NCI-H1417 (cell line): ENCODE data around the gene OPA3.
A peak's percentile ranks its signal among the peaks of the same experiment; 100 is the strongest.

Experiments used
- DNase-seq, 3 experiments: peaks; one replicate each; lab custom pipeline; 2025; lab: John Stamatoyannopoulos, UW

The OPA3 gene

DNA sequence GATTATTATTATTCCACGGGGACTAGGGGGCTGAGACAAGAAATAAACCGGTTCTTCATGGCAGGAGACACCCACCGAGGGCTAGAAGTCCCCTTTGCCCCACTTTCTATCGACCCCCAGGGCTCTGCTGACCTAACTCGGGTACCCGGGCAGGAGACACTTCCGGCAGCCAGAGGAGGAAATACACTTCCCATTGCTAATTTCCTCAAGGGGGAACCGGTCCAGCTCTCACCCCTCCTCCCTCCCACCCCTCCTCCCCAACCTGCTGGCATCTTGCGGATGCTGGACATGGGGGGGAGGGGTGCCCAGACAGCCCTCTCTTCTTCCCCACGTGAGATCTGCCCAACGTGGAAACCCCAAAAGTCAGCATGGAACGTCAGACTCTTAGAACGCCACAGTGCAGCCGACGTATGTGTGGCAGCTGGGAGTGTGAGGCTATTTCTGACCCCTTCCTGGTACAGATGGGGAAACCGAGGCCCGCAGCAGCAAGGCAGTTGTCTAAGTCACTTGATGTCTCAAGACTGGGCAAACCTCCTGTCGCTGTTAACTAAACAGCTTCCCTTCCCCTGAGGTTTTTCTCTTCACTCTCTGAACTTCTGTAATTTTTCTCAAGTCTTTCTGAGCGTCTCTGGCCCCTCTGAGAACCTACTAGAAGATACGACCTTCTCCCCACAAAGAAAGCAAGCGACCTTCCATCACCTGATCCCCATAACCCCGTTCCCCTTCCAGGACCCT is 13.8 kb upstream of the OPA3 start:
- DNase-seq, result peak in 2 of 3 experiments; percentile 16 to 27

DNA sequence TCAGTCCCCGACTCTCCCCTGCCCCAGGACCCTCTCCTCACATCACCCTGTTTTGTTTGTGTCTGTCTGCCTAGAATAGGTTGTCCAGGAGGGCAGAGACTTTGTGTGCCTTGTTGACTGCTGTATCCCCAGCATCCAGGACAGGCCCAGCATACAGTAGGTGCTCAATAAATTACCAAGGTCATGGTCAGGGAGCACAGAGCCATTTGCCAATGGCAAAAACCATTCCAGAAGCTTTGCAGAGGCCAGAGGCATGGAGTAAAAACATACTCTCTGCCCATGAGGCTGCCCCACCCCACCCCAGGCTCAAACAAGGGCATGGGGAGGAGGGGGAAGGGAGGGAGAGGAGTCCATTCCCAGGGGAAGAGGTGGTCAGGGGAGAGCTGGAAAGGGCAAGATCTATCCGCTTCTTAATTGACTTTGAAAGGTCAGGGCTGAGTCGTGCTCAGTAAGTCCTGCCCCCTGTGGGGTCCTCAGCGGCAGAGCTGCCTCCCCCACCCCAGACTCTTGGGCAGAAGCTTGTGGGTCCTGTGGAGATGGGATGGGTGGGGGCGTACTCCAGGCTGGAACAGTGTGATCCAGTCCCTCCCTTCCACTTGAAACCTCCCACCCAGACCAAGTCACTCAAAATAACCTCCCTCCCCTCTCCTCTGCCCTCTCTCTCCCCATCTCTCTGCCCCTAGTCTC is 13.0 kb upstream of the OPA3 start:
- DNase-seq, result no peak

DNA sequence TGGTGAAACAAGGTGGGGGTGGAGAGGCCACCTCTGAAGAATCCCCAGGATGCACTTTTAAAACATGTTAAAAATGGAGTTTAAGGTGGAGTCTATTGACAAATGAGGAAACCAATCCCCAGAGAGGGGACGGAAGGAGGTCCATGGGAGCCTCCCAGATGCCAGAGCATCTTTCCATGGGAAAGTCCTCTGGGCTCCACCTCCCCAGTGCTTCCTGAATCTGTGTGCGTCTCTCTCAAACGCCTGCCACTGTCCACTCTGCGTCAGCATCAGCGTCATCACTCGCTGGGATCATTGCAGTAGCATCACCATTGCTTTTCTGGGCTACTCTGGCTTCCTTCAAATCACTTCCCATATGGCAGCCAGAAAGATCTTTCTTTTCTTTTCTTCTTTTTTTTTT is 11.2 kb upstream of the OPA3 start:
- no peak for DNase-seq

DNA sequence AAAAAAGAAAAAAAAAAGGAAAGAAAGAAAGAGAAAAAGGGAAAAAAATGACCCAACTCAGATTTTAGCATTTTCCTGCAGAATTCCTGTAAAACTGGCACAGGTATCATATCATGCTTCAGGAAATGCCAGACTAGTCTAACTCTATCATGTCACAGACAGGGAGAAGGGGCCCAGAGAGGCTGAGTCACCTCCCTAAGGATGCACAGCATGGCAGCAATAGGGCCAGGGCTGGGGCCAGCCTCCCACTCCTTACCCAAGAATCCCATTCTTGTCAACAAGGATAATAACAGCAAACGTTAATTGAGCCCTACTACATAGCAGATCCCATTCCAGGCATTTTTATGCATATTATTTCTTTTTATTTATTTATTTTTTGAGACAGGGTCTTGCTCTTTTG is 8.9 kb upstream of the OPA3 start:
- no peak for DNase-seq

DNA sequence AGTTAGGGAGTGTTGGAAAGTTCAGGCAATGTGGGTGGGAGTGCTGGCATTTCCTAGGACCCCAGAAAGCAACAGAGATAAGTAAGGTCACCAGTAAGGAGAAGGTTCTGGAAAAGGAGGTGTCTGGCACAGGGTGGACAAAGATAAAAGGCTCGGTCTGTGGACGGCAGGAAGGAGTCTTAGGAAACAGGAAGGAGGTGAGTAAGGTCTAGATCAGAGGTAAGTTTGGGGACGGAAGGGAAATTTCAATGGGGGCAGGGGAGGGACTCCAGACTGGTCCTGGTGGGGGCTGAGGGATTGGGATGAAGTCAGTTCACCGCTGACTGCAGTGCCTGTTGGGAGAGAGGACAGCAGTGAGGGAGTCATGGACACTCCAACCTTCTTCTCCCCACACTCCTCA is 7.8 kb upstream of the OPA3 start:
- DNase-seq, result no peak

DNA sequence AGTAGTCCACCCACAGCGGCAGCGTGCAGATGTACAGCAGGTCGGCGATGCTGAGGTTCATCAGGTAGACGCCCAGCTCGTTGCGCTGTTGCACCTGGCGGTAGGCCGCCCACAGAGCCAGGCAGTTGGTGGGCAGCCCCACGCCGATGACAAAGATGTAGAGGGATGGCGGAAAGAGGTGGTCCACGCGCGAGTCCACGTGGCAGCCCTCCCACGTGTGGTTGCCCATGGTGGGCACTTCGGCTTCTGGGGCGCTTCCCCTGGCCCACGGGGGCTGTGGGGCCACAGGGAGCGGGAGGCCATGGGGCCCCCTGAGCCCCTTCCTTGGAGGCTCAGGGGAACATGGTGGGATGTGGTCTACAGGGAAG is 7.0 kb upstream of the OPA3 start:
- no peak for DNase-seq

DNA sequence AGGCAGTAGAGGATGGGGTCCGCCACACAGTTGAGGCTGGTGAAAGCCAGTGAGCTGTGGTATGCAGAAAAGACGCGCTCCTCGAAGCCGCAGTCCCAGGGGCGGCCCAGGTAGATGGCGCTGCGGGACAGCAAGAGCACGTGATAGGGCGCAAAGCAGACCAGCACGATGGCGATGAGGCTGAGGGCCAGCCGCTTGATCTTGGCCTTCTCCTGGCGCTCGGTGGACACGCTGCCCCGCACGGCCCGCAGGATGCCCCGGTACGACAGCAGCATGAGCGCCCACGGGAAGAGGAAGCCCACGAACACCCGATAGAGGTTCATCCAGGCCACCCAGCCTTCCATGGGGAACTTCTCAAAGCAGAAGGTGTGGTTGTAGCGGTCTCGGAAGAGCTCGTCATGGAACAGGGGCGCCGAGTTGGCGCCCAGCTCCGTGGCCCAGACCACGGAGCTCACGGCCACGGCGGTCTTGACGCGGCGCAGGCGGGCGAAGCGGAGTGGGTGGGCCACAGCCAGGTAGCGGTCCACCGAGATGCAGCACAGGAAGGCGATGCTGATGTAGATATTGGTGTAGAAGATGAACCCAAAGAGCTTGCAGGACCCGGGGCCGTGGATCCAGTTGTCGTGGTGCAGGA is 6.5 kb upstream of the OPA3 start:
- peak in 2 of 3 experiments; percentile 4 to 57 for DNase-seq

DNA sequence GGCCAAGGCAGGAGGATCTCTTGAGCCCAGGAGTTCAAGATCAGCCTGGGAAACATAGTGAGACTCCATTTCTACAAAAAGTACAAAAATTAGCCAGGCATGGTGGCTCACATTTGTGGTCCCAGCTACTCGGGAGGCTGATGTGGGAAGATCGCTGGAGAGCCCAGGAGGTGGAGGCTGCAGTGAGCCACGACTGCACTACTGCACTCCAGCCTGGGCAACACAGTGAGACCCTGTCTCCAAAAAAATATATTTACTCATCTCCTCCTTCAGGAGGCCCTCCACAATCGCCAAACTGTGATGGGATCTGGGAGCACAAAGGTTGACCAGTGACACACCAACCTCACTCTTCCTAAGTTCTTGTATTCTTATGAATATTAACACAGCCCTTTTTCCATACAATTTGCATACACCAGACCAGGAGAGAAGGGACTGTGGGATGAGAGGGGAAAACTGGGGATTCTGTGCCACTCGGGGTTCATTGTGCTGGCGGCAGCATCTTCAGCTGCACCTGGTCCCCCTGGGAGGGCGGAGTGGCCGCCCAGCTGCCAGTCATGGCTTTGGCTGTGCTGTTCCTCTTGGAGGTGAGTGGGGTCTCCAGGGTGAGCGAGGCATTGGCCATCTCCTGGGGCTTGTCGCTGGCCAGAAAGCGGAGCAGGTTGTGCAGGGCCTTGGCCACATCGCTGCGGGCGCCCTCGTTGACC is 5.8 kb upstream of the OPA3 start:
- no peak for DNase-seq

DNA sequence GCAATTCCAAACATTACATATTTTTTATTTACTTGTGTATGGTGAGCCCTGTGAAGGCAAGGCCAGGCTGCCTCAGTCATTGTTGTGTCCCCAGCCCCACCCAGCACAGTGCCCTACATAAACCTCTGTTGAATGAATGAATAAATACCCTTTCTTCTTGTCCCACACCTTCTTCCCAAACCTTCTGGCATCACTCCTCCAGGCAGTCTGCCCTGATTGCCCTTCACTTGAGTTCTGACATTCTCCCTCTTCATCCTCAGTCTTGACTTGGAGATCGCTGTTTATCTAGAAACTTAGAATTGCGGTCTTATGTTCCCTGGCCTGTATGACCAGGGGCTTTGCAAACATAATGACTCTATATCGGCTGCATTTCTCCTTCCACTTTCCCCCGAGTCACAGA is 5.2 kb upstream of the OPA3 start:
- no peak for DNase-seq

DNA sequence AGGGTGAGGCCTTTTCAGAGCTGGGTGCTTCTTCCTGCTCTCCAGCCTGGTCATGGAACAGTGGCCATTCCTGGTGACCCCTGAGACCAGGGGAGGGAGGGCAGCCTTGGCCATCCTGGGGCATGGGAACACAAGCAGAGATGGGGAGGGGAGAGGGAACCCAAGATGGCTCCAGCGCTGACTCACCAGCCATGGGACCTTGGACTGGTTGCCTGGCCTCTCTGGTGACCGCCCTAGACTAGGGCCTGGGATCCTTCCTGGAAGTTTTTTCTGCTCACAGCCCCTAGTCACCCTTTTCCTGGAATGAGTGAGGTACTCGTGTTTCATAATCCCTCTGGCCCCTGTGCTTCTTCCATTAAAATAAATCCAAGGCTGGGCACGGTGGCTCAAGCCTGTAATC is 3.3 kb upstream of the OPA3 start:
- DNase-seq, result no peak

DNA sequence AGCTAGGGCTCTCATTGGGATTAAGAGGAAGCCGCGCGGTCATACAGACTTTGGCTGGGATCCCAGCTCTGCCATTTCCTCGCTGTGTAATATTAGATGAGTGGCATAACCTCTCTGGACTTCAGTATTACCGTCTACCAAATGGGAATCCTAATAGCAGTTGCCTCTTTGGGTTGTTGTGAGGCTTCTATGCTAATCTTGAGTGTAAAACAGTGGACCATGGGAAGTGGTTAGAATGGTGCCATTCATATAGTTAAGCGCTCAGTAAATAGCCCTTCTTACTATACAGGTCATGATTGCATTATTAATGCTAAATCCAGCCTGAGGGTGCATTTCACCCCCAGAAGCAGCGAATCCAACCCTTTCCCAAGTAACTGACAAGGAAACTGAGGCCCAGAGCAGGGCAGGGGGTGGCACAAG is 566 bp upstream of the OPA3 start:
- DNase-seq, result no peak

DNA sequence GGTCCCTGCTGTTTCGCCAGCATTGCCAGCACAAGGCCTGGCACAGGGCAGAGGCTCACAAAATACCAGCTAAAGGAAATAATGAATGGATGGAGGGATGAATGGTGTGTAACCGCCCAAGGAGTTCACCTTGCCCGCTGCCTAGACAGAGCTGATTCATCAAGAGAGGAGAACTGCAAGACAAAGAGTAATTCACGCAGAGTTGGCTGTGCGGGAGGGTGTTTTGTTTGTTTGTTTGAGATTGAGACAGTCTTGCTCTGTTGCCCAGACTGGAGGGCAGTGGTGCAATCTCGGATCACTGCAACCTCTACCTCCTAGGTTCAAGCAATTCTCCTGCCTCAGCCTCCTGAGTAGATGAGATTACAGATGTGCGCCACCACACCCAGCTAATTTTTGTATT is 3.0 kb downstream of the OPA3 start:
- DNase-seq, result no peak

DNA sequence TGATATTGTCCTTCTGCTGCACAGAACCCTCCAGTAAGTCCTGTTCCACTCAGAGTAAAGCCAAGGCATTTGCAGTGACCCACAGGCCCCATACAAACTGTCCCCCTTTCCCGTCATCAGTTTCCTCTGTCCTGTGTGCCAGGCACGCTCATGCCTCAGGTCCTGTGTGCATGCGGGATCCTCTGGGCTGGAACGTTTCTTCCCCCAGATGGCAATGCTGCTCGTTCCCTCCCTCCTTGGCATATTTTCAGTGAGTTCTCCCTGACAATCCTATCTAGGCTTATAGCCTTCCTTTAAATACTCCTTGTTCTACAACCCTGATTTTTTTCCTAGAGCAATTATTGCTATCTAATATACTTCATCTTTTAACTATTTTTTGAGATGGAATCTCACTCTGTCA is 5.7 kb downstream of the OPA3 start:
- DNase-seq, result no peak

DNA sequence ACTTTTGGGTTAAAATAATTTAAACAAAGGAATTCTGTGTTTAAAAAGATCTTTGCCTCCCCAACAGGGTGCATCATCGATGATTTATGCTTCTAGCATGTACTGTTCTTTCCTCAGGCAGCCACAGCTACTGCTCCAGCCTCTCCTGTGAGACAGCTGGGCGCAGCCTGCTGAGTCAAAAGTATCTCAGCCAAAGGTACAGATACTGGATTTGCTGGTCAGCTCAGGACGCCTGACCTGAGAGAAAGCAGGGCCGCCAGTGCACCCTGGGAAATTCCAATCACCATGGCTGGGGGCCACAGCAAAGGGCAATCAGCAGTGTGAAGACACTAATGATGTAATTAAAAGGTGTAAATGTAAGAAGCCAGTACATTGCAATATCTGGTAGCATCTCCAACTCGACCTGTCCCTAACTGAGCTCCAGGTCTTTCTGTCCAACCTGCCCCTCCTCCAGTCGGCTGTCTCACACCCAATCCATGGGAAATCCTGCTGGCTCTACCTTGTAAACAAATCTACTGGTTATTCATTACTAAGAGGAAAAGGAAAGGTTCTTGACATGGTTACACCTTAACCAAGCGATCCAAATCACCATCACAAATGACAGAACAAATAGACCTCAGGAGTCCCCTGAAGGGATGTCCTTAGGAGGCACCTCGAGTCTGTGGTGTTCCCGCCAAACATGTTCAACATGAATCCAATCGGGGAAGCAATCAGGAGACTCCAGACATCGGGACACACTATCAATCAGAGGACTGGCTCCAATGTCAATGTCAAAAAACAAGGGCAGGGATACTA is 7.3 kb downstream of the OPA3 start:
- no peak for DNase-seq

DNA sequence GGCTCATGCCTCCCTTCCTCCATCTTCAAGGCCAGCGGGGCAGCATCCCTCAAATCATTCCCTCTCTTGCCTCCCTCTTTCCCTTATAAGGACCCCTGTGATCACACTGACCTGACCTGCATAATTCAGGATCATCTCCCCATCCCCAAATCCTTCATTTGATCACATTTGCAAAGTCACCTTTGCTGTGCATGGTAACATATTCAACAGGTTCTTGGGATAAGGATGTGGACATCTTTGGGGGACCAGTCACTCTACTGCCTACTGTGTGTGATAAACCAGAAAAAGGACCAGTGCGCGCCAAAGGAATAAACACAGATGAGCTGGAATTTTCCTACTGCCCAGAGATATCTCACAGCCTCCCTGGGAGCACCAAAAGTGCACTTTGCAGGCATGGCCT is 7.9 kb downstream of the OPA3 start:
- DNase-seq, result no peak

DNA sequence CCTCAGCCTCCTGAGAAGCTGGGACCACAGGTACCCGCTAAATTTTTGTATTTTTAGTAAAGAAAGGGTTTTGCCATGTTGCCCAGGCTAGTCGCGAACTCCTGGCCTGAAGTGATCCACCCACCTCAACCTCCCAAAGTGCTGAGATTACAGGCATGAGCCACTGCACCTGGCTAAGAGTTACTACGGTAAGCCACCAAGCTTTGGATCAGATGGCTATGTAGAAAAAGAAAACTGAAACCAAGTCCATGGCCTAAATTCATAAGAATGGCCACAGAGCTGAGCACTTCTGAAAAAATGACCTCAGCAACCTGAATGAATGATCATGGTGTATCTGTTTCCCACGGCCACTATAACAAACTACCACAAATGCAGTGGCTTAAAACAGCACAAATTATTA is 9.4 kb downstream of the OPA3 start:
- DNase-seq, result no peak

DNA sequence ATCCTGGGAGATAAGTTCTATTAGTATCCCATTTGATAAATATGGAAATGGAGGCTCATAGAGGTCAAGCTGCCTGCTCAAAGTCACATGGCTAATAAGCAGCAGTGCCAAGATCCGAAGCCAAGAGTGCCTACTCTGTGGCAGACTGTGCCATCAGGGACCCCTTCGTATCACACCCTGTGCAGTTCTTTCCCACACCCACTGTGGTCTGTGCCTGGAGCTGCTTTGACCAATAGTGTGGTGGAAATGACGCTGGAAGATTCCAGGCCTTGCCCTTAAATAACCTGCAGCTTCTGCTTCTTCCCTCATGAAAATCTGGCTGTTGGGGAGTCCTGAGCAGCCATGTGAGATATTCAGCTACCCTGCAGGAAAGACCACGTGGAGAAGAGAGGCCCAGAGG is 10.1 kb downstream of the OPA3 start:
- DNase-seq, result no peak

DNA sequence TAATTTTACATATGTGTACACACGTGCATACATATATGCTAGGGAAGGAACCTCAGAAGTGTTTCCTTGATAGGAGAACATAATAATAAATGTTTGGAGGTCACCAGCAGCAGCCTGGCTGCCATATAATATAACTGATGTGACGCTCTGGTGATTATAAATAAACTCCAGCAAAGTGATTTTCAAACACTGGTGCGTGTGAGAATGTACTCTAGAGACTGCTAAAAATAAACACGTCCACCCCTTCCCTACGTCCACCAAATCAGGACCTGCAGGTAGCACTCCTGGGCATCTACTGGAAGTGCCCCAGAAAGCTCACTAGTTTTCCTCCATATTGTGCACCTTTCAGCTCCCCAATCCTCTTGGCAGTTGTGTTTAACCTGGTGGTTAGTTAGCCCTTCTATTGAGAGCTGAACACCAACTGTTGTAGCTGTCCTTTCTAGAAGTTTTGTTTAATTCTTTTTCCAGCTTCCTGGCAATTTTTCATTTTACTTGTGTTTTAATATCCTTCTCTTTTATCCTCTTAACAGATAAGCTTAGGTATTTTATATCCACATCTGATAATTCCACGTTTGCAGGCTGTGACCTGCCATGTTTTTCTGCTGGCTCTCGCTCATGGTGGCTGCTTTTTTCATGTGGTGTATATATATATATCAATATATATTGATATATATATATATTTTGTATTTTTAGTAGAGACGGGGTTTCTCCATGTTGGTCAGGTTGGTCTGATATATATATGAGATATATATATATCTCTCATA is 13.0 kb downstream of the OPA3 start:
- DNase-seq, result no peak

DNA sequence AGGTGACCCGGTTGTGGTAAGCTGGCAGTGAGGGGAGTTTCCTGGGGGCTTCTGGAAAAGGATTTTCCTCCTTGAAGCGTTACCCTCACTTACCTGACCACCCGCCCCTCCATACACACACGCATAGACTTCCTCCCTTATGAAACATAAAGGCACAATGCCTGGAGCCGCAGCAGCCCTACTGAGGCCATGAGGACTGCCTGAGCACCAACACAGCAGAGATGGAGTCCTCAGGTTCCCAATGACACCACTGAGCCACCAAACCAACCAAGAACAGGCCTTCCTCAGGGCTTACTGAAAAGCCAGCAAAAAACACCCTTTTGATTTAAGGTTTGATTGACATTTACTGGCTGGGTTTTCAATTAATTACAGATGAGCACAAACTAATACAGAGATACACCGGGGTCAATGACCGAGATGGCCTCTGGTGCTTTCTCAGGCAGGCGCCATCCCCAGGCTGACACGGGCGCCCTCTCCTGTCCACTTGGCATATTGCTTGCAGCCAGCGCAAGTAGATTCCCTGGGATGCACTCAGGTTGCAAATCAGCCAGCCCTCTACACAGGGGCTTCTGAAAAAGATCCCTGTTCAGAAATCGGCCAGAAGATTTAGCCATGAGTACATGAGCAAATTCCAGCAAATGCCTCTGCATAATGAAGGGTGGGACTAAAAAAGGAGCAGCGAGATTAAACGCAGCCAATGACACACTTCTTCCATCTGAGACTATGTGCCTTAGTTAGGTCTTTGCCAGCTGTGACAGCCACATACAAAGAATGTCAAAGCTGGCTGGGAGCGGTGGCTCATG is 14.8 kb downstream of the OPA3 start:
- no peak for DNase-seq

DNA sequence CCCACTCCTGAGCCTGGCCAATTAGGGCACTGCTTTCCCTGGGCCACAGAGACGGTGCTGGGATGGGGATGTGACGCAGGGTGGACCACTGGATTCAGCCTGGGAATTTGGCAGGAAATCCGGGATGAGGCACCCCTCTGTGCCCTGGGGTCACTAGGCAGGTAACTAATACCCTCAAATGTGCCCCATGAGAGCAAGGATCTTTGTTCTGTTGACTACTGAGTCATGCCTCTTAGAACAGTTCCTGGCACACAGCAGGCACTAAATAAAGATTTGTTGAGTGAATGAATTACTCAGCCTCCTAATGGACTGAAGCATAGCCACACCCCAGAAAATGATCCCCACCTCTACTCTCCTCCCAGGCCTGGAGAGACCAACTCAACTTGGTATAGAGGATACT is 15.9 kb downstream of the OPA3 start:
- DNase-seq, result no peak
